ENCODE measurements around the gene LAMA2.

LAMA2 gene

GRCh38 chr6:129217701-129218100, 334.8 kb downstream of the LAMA2 start:
- DNase-seq = no peak

GRCh38 chr6:129233458-129234134, 350.7 kb downstream of the LAMA2 start:
- no peak for DNase-seq

GRCh38 chr6:129235167-129236000, 352.4 kb downstream of the LAMA2 start:
- no peak for DNase-seq

- no peak for DNase-seq
These were observed 353.1 kb downstream of the LAMA2 start for GRCh38 chr6:129236001-129236517.

DNA sequence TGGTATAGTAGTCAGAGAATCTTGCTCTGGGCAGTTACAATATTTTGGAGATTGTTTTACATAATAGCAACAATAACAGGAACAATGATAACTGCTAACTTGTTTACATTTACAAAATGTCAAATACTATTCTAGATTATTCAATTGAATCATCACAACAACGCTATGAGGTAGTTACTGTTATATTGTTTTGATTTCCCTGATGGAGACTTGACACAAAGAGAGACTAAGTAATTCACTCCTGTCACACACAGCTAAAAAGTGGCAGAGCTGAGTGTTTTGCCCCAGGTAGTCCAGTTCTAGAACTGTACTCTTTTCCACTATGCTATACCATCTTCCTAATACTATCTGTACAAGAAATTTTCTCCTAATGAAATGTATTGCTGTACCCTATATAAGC, 356.1 kb downstream of the LAMA2 start:
- DNase-seq = no peak

- no peak for DNase-seq
These were observed 357.0 kb downstream of the LAMA2 start for GRCh38 chr6:129239825-129240491.

GRCh38 chr6:129240492-129240853, 357.5 kb downstream of the LAMA2 start:
- DNase-seq = no peak

- DNase-seq = no peak
These were observed 359.6 kb downstream of the LAMA2 start for GRCh38 chr6:129242546-129242945.

DNA sequence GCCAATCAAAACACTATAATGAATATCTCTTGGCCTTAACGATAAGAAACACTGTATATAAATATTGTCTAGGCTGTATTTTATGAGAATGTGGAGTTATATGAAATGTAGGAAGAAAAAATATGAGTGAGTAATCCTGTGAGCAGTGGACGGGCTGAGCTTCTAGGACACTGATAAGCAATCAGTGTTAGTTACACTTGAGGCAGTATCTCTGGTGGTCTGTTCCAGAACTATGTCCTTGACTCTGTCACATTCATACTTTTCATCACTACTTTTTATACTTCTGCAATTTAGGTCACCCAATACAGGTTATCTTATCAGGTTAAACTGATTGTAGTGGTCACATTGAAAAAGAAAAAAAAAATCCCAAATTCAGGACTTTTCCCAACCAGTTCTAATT, 360.4 kb downstream of the LAMA2 start:
- no peak for DNase-seq

GRCh38 chr6:129248946-129249345, 366.0 kb downstream of the LAMA2 start:
- no peak for DNase-seq

GRCh38 chr6:129251669-129252376, 368.9 kb downstream of the LAMA2 start:
- peak; percentile 35 for DNase-seq

- no peak for DNase-seq
These were observed 369.6 kb downstream of the LAMA2 start for GRCh38 chr6:129252377-129253071.

- no peak for DNase-seq
These were observed 370.3 kb downstream of the LAMA2 start for GRCh38 chr6:129253242-129253641.

DNA sequence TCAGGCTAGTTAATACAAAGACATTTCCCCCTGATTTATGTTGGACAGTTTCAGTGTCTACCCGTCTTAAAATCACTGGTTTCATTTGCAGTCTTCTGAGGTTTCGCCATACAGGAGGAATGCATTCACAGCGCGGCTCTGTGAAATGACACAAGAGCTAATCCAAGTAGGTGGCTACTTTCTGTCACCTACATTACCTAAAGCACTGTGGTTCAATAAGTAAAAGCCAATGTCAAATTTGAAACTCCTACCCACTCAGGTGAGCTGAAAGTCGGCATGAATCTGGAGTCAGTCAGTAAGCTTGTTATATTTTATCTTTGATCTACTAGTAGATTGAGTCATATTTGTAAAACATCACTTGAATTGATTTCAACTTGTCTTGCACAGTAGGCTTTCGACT, 370.8 kb downstream of the LAMA2 start:
- no peak for DNase-seq

DNA sequence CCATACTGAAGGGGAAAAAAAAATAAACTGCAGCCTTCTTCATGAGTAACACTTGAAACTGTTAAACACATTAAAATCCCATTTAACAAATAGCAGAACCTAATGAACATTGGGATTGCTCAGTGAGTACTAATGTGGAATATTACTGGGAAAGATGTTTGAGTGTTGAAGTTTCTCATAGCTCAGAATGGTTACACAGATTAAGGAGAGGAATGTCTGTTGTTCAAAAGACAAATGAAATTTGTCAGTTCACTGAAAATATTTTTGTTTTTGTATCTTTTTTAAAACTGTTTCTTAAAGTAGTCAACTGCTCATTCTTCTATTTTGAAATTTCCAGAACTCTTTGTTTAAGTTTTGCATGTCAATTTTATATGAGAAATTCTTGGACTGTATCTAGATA, 374.3 kb downstream of the LAMA2 start:
- no peak for DNase-seq

DNA sequence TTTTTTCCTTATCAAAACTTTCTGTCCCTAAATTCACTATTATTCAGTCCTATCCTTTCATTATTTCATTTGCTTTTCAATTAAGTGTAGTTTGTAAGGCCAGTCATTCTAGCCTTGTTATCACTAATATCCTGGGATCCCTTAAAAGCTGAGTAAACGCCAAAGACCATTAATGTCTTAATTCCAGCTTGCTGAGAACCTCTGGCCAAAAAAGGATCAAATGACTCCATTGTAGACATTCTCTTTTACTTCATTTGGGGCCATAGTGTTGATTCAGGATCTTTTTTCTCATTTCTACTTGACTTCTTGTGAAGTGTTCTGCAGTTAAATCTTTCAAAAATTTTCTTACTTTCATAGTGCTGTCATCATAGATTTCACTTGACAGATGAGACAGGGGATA, 379.7 kb downstream of the LAMA2 start:
- DNase-seq = no peak

DNA sequence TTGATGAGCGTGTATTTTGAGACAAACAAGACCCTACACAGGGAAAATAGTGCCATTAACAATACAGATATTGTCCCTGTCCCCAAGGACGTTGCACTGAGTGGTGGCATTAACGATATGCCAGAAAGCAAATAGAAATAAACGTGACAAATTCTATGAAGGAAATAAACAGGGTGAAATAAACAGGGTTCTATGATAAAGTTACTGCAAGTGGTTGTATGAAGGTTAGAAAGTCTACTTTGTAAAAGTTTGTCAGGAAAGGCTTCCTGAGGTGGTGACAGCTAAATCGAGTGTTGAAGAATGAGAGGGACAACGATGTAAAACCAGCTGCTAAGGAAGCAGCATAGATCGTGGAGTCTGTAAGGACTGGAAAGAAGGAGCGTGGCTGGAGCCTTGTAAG, 380.2 kb downstream of the LAMA2 start:
- DNase-seq = no peak

DNA sequence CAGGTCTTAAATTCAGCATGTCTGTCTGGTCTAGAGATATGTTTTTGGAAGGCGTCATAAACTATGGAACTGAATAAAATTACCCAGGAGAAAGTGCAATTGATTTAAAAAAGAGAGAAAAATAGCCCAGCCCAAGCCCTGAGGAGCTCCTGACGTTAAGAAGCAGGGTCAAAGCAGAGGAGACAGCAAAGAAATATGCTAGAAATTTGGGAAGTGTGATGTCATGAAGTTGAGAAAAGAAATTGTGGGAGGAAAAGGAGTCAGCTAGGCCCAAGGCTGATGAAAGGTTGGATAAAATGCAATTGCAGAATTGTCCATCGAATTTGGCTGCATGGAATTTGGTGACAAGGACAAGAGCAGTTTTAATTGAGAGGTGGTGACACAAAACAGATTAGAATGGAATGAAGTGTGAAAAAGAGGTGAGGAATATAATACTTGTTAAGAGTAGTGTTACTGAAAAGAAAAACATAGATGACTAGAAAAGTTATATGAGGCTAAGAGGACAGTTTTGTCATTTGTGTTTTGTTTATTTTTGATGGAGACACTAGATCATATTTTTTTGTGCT, 381.6 kb downstream of the LAMA2 start:
- DNase-seq = no peak

DNA sequence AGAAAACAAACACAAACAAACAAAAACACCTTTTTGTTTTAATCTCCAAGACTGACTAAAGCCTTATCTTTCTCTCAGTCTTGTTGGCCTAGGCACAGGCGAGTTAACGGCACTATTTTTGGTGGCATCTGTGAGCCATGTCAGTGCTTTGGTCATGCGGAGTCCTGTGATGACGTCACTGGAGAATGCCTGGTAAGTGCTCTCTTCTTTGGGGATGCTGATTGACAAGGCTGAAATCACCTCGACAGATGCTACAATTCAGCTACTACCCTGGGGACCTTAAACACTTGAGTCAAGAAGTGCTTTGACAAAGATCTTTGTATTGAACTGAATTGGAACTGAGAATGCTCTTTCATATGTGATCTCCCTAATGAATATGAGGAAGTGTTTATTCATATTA, 384.1 kb downstream of the LAMA2 start:
- DNase-seq = no peak

DNA sequence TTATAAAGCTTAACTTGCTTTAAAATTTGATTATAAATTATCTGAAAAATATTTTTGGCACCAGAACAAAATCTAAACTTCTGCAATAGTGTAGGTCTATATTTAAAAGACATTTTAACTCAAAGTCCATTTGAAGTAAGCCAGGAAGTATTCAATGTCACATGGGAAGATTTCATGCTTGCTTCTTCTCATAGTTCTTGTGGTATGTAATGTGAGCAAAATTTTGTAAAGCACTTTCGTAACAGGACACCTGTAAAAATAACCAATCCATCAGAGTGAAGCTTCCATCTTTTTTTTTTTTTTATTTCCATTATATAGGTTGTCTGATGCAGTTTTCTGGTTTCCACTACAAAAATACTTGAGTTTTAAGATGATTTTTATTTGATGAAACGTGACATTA, 386.1 kb downstream of the LAMA2 start:
- DNase-seq = no peak

DNA sequence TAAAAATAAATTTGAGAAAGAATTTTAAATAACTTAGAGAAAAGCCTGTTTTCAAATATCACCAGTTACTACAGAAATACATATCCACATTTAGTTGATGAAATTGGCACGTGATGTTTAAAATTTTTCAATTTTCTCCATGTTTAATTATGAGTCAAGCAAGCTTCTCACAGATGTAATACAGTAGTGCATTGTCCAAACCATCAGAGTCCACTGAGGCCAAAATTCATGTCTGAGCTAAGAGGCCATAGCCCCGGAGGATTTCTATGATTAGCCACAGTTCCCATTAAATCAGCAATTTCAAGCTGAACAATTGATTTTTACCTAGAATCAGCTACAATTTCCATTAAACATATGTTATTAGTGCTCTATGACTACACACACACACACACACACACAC, 387.0 kb downstream of the LAMA2 start:
- DNase-seq = no peak

DNA sequence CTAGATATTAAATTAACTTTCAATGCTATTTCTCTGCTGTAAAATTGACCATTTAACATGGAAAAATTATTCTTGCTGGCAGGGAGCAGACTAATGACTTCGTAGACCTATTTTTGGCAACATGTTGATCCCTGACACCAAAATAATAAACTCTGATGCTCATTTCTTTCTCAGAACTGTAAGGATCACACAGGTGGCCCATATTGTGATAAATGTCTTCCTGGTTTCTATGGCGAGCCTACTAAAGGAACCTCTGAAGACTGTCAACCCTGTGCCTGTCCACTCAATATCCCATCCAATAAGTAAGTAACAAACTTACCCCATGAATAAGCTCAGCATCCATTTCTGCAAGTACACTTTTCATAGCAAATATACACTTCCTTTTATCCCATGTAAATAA, 387.5 kb downstream of the LAMA2 start:
- DNase-seq = no peak
